Stimulated activated CD8-positive, alpha-beta memory T cell treated with anti-CD3 and anti-CD28 coated beads, Interleukin-12 subunit alpha, Interleukin-12 subunit beta, amount 100 ng/mL, for 1 hour (primary cell): Measurements from ENCODE around the gene PC.
"Not testable (repeated sequence)": the region's sequence is repeated elsewhere in the genome, so short reads cannot be mapped to it uniquely, and the experiment has no call there.

Experiments used
- DNase-seq: peaks from one replicate; pipeline ENCODE4 v3.0.0-alpha.2; 2020; ENCODE audit warnings: low read depth

The PC gene

GRCh38 chr11:66958232-66958955 is at the start of gene PC:
TSS of gene PC (minus strand) at chr11:66958383. CDS start at chr11:66872159, 86,224 bp downstream.
- peak; percentile 95 for DNase-seq

- no peak for DNase-seq
Measured at GRCh38 chr11:67007126-67007525, 48.9 kb upstream of the PC start.

GRCh38 chr11:67006029-67006884 is 48.1 kb upstream of the PC start:
- no peak for DNase-seq

- not testable (repeated sequence) for DNase-seq
Measured at GRCh38 chr11:67005200-67005599, 47.0 kb upstream of the PC start.

GRCh38 chr11:67002921-67003411 is 44.8 kb upstream of the PC start:
- no peak for DNase-seq

GRCh38 chr11:67002297-67002913 is 44.2 kb upstream of the PC start:
- no peak for DNase-seq

GRCh38 chr11:67001332-67001731 is 43.1 kb upstream of the PC start:
- no peak for DNase-seq

GRCh38 chr11:66999555-66999954 is 41.4 kb upstream of the PC start:
- no peak for DNase-seq

- no peak for DNase-seq
Measured at GRCh38 chr11:66996609-66997273, 38.6 kb upstream of the PC start.

- no peak for DNase-seq
Measured at GRCh38 chr11:66992041-66992440, 33.9 kb upstream of the PC start.

- DNase-seq: not testable (repeated sequence)
Measured at GRCh38 chr11:66989360-66989759, 31.2 kb upstream of the PC start.

- not testable (repeated sequence) for DNase-seq
Measured at GRCh38 chr11:66988741-66989140, 30.6 kb upstream of the PC start.

GRCh38 chr11:66987924-66988637 is 29.9 kb upstream of the PC start:
- DNase-seq: no peak

GRCh38 chr11:66987158-66987620 is 29.0 kb upstream of the PC start:
- no peak for DNase-seq

- DNase-seq: no peak
Measured at GRCh38 chr11:66986178-66986545, 28.0 kb upstream of the PC start.

- DNase-seq: no peak
Measured at GRCh38 chr11:66985508-66986177, 27.5 kb upstream of the PC start.

GRCh38 chr11:66983275-66983924 is 25.2 kb upstream of the PC start:
- no peak for DNase-seq

- no peak for DNase-seq
Measured at GRCh38 chr11:66981976-66982578, 23.9 kb upstream of the PC start.

- no peak for DNase-seq
Measured at GRCh38 chr11:66979336-66979980, 21.3 kb upstream of the PC start.
